Measurements from ENCODE around the gene SH3BP2. TPM values are rescaled to one million over a fixed set of nuclear protein-coding genes. Genes with fewer than 3 reads are reported as not detected.

Gene SH3BP2
- total RNA-seq, 1 experiment from 2014 or later, result 17.4 TPM

DNA sequence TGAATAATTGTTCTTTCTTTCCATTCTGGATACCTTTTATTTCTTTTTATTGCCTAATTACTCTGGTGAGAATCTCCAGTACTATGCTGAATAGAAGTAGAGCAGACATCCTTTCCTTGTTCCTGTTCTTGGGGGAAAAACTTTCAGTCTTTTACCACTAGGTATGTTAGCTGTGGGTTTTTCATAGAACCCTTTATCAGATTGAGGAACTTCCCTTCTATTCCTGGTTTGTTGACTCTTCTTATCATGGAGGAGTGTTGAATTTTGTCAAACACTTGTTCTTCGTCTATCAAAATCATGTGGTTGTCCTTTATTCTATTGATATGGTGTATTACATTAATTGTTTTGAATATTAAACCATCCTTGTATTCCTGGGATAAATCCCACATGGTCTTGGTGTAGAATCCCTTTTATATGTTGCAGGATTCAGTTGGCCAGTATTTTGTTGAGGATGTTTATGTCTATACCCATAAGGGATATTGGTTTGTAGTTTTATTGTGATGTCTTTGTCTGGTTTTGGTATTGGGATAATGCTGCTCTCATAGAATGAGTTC is 23.6 kb downstream of the SH3BP2 start:
- Histone ChIP-seq H3K4me3 (ENCODE audit: low read length) (no peak overlapping the region), H3K36me3 (ENCODE audit: low read depth, low read length) (no peaks in the 10 kb centered on the region), H3K9me2 (replicated peaks; ENCODE audit: low read length) (no peaks in the 10 kb centered on the region), H3K9me3 (ENCODE audit: low read length) (no peaks in the 10 kb centered on the region), H3K27ac (ENCODE audit: low read length) (no peak overlapping the region), H4K20me1 (ENCODE audit: low read length) (no peaks in the 10 kb centered on the region), H3K4me1 (ENCODE audit: insufficient read depth, low read length) (peaks cover 4% of the 10 kb centered on the region; the same call in 1 of the 2 replicates), H3F3A (ENCODE audit: low read length, unreplicated experiment) (no peaks in the 10 kb centered on the region), H3K9ac (ENCODE audit: low read length) (no peak overlapping the region), H3K27me3 (ENCODE audit: low read length) (no peaks in the 10 kb centered on the region), H2AFZ (ENCODE audit: low read length) (no peak overlapping the region), H3K4me2 (ENCODE audit: low read length) (no peak overlapping the region), H3K79me2 (ENCODE audit: low read length) (peaks cover 13% of the 10 kb centered on the region; the same call in 1 of the 2 replicates)
- ATAC-seq (no peak), DNase-seq (no peak)
- TF ChIP-seq CTCF (conservative IDR thresholded peaks at IDR 0.05; ENCODE audit: low read depth, low read length) (no peak), EZH2phosphoT487 (IDR thresholded peaks at IDR 0.05; ENCODE audit: borderline replicate concordance, low read length) (no peak), EZH2 (IDR thresholded peaks at IDR 0.05; ENCODE audit: low read length, unreplicated experiment) (no peak)
- intact Hi-C loops (cut with micrococcal nuclease), result no loop called here
- no TSS peak for BruUV-seq (replicated peaks)
- ChIA-PET POLR2A (ENCODE audit: unreplicated experiment) (no interaction called here), CTCF (no interaction called here)

GRCh38 chr4:2817137-2817536 is 24.3 kb downstream of the SH3BP2 start:
- peaks cover 13% of the 10 kb centered on the region; the same call in 1 of the 2 replicates for H3K79me2 ChIP-seq (ENCODE audit: low read length)
- no peak overlapping the region for H3K4me2 ChIP-seq (ENCODE audit: low read length)
- intact Hi-C loops (cut with micrococcal nuclease), result no loop called here

More at GRCh38 chr4:2817137-2817536, 24.3 kb downstream of the SH3BP2 start:
- Histone ChIP-seq H3F3A (ENCODE audit: low read length, unreplicated experiment) (no peaks in the 10 kb centered on the region), H3K9me3 (ENCODE audit: low read length) (no peaks in the 10 kb centered on the region), H2AFZ (ENCODE audit: low read length) (no peak overlapping the region), H3K4me1 (ENCODE audit: insufficient read depth, low read length) (peaks cover 4% of the 10 kb centered on the region; the same call in 1 of the 2 replicates), H3K9me2 (replicated peaks; ENCODE audit: low read length) (no peaks in the 10 kb centered on the region), H4K20me1 (ENCODE audit: low read length) (no peaks in the 10 kb centered on the region), H3K9ac (ENCODE audit: low read length) (no peak overlapping the region), H3K4me3 (ENCODE audit: low read length) (no peak overlapping the region), H3K36me3 (ENCODE audit: low read depth, low read length) (no peaks in the 10 kb centered on the region), H3K27ac (ENCODE audit: low read length) (no peak overlapping the region), H3K27me3 (ENCODE audit: low read length) (no peaks in the 10 kb centered on the region)
- DNase-seq (no peak), ATAC-seq (no peak)
- POLR2A ChIA-PET (ENCODE audit: unreplicated experiment), result no interaction called here
- TF ChIP-seq CTCF (conservative IDR thresholded peaks at IDR 0.05; ENCODE audit: low read depth, low read length) (no peak), EZH2phosphoT487 (IDR thresholded peaks at IDR 0.05; ENCODE audit: borderline replicate concordance, low read length) (no peak), EZH2 (IDR thresholded peaks at IDR 0.05; ENCODE audit: low read length, unreplicated experiment) (no peak)
- BruUV-seq (replicated peaks), result no TSS peak
- CTCF ChIA-PET, result no interaction called here

Measured in PC-3 (cell line).